HepG2 (cell line): ENCODE measurements around the gene PPM1H. TPM values are rescaled to one million over a fixed set of nuclear protein-coding genes. Genes with fewer than 3 reads are reported as not detected.

Experiments
- DDIT3 ChIP-seq: sonication (generic); formaldehyde crosslinking; IDR thresholded peaks from 2 replicates; pipeline ENCODE4 v1.4.0; 2020; ENCODE audit warnings: mild to moderate bottlenecking, missing genetic modification reagents
- KDM3A ChIP-seq: IDR thresholded peaks from 2 replicates; pipeline ENCODE4 v1.6.1; 2018; ENCODE audit warnings: low read depth, missing compliant biosample characterization
- MAFG ChIP-seq: sonication (generic); formaldehyde crosslinking; IDR thresholded peaks from 2 replicates; pipeline ENCODE4 v1.5.1; 2020; ENCODE audit warnings: mild to moderate bottlenecking, missing genetic modification reagents
- MIXL1 ChIP-seq: IDR thresholded peaks from 2 replicates; pipeline ENCODE4 v1.6.1; 2016
- MYC ChIP-seq: sonication (generic); formaldehyde crosslinking; IDR thresholded peaks from 2 replicates; pipeline ENCODE4 v1.9.0; 2021; ENCODE audit warnings: missing genetic modification reagents, borderline replicate concordance
- NFE2 ChIP-seq: sonication (generic); formaldehyde crosslinking; IDR thresholded peaks from 2 replicates; pipeline ENCODE4 v1.4.0; 2020; ENCODE audit warnings: missing genetic modification reagents
- RELA ChIP-seq: sonication (generic); formaldehyde crosslinking; IDR thresholded peaks from 2 replicates; pipeline ENCODE4 v1.4.0; 2020; ENCODE audit warnings: missing genetic modification reagents
- SNAPC4 ChIP-seq: sonication (generic); formaldehyde crosslinking; IDR thresholded peaks from 2 replicates; pipeline ENCODE4 v1.4.0; 2020; ENCODE audit warnings: mild to moderate bottlenecking, missing genetic modification reagents
- STAT5B ChIP-seq: sonication (generic); formaldehyde crosslinking; IDR thresholded peaks from 2 replicates; pipeline ENCODE4 v1.4.0; 2020; ENCODE audit warnings: missing genetic modification reagents
- ZBTB8A ChIP-seq: sonication (generic); formaldehyde crosslinking; IDR thresholded peaks from 2 replicates; pipeline ENCODE4 v1.4.0; 2020; ENCODE audit warnings: mild to moderate bottlenecking, low read depth, missing genetic modification reagents, borderline replicate concordance
- ZNF138 ChIP-seq: sonication (generic); formaldehyde crosslinking; IDR thresholded peaks from 2 replicates; pipeline ENCODE4 v1.5.0; 2020; ENCODE audit warnings: mild to moderate bottlenecking, low read depth, missing genetic modification reagents
- ZNF343 ChIP-seq: sonication (generic); formaldehyde crosslinking; IDR thresholded peaks from 2 replicates; pipeline ENCODE4 v1.4.0; 2020; ENCODE audit warnings: mild to moderate bottlenecking, missing genetic modification reagents
- ZNF580 ChIP-seq: IDR thresholded peaks from 2 replicates; pipeline ENCODE4 v1.6.1; 2016; ENCODE audit warnings: low read depth, borderline replicate concordance
- polyA plus RNA-seq, 8 experiments: library from polyadenylated mRNA; depleted of rRNA in 3 of 8; stranded (reverse) in 7 of 8; unstranded in 1 of 8; fragments of >200 nt; fragmentation: Illumina TruSeq in 4 of 8; extraction: Trizol in 4 of 8; gene quantifications; 2 replicates each; pipeline versions ENCODE4 v1.2.1 to v1.2.3, GENCODE V29; 2011 to 2016; ENCODE audit warnings: low read depth in 4 of 8, missing spikeins in 1 of 8, mixed read lengths in 1 of 8; ENCODE audit not compliant: insufficient read depth in 1 of 8
- total RNA-seq, 5 experiments: library from RNA; depleted of rRNA; stranded (reverse); fragments of >200 nt; fragmentation: Illumina TruSeq; extraction: Trizol; gene quantifications; 2 replicates each; pipeline ENCODE4 v1.2.3, GENCODE V29; 2016; ENCODE audit warnings: low read depth in 1 of 5

PPM1H gene
- total and polyA plus RNA-seq, 2 of the 13 experiments (the other 11 are each of a cell fraction or from before 2014, with no cell fraction given) = 29.1 to 38.1 TPM

GRCh38 chr12:62603061-62603810 is 331.7 kb downstream of the PPM1H start (continued):
- TF ChIP-seq SNAPC4 (CRISPR knock-in tag) (no peak), ZNF343 (CRISPR knock-in tag) (peak; percentile 9; the same call in 1 of the 2 replicates), RELA (CRISPR knock-in tag) (no peak), ZNF138 (CRISPR knock-in tag) (no peak), KDM3A (CRISPR knock-in tag) (no peak; the same call in 1 of the 2 replicates), NFE2 (CRISPR knock-in tag) (no peak), MIXL1 (CRISPR knock-in tag) (0 out of 2 replicates have a peak, but pooled peaks have one; percentile 13), STAT5B (no peak), MAFG (CRISPR knock-in tag) (no peak), ZNF580 (CRISPR knock-in tag) (peak; percentile 46; the same call in 1 of the 2 replicates), MYC (CRISPR knock-in tag) (peak; percentile 50; the same call in 1 of the 2 replicates), DDIT3 (CRISPR knock-in tag) (no peak), ZBTB8A (CRISPR knock-in tag) (0 out of 2 replicates have a peak, but pooled peaks have one; percentile 27)
